ENCODE measurements around the gene TTI1. TPM values are rescaled to one million over a fixed set of nuclear protein-coding genes. Genes with fewer than 3 reads are reported as not detected.
A peak's percentile ranks its signal among the peaks of the same experiment; 100 is the strongest.

Gene TTI1
- total and polyA plus RNA-seq, 12 donors = 8.3 to 14.8 (median 11.2) TPM

- peak; percentile 50 to 93 (median 84) for ATAC-seq
- peaks cover 0 to 100% (median 38%) of the 10 kb centered on the region in 9 donors for H3K36me3 ChIP-seq
- H3K4me1 ChIP-seq = peaks cover 0 to 29% (median 23%) of the 10 kb centered on the region in 9 donors
- intact Hi-C loops (cut with DNase I) = loop anchor here in 1 of 10 donors (5.0 kb wide), 1 partner anchor 45 kb away; no protein-coding TSS in a partner anchor
- H3K9me3 ChIP-seq = no peaks in the 10 kb centered on the region
- H3K27me3 ChIP-seq = no peaks in the 10 kb centered on the region
- peak overlapping the region; percentile 56 to 83 (median 74) for H3K27ac ChIP-seq
- no peak overlapping the region for H3K4me3 ChIP-seq
- peak in 1 of 2 donors; percentile 18 for DNase-seq
- no peak for TF ChIP-seq CTCF (IDR thresholded peaks at IDR 0.05)
- WGBS, 2 donors = 39 to 48% methylated on average over 9 of the region's 9 CpGs
Observed at GRCh38 chr20:38066969-38067716, 33.9 kb upstream of the TTI1 start.

GRCh38 chr20:38065764-38066375 is 32.6 kb upstream of the TTI1 start:
- TF ChIP-seq CTCF (IDR thresholded peaks at IDR 0.05) = no peak
- intact Hi-C loops (cut with DNase I) = loop anchor here in 1 of 10 donors (5.0 kb wide), 1 partner anchor 46 kb away; no protein-coding TSS in a partner anchor
- peaks cover 0 to 100% (median 42%) of the 10 kb centered on the region in 9 donors for H3K36me3 ChIP-seq
- H3K4me1 ChIP-seq = peaks cover 0 to 29% (median 23%) of the 10 kb centered on the region in 9 donors
- no peak overlapping the region for H3K4me3 ChIP-seq
- H3K27ac ChIP-seq = peak overlapping the region in 8 of 10 donors; percentile 14 to 83 (median 72)
- WGBS, 2 donors = 49 to 70% methylated on average over 10 of the region's 10 CpGs
- H3K9me3 ChIP-seq = no peaks in the 10 kb centered on the region
- ATAC-seq = peak in 4 of 8 donors; percentile 25 to 59 (median 43)
- no peaks in the 10 kb centered on the region for H3K27me3 ChIP-seq
- DNase-seq = peak; percentile 30 to 50

DNA sequence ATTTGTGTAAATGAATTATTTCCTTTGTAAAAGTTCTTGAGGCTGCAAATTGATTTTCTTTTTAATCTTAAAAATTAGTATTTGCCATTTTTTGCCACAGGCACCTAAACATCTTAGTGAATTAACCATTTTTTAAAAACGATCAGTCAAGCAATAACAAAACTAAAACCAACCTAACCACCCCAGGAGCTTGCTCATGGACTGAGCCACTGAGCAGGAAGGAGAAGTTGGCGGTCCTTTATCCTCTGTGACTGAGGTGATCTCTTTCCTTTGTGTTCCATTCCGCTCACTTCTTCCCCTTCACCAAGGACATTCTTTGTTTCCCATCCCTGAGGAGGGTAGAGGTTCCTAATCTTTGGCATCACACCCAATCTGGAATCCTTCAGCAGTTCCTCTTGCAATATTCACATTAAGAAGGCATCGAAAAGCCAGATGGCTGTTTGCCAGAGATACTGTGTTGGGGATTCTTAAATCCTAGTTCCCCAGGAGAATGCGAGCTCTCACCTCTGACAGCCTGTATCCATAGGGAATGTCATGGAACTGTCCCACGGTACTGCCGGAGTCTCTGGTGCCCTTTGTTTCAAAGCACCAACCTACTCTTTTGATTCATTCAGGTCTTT is 30.8 kb upstream of the TTI1 start:
- H3K27ac ChIP-seq = no peak overlapping the region
- DNase-seq = no peak

More for the DNA sequence above, 30.8 kb upstream of the TTI1 start:
- H3K4me3 ChIP-seq = no peak overlapping the region
- no peak for TF ChIP-seq CTCF (IDR thresholded peaks at IDR 0.05)
- no peaks in the 10 kb centered on the region for H3K9me3 ChIP-seq
- intact Hi-C loops (cut with DNase I) = loop anchor here in 2 of 10 donors (5.0 kb wide), 2 partner anchors 98 to 158 kb away; no protein-coding TSS in a partner anchor
- no peaks in the 10 kb centered on the region for H3K27me3 ChIP-seq
- peaks cover 0 to 100% (median 47%) of the 10 kb centered on the region in 9 donors for H3K36me3 ChIP-seq
- WGBS, 2 donors = 71 to 73% methylated on average over 7 of the region's 7 CpGs
- peaks cover 0 to 31% (median 23%) of the 10 kb centered on the region in 9 donors for H3K4me1 ChIP-seq
- no peak for ATAC-seq
